HS-5 (cell line): ENCODE data around the gene CARD9.

Experiments
- DNase-seq: peaks from one replicate; pipeline ENCODE4 v3.0.0-alpha.2; 2012; ENCODE audit warnings: low read depth

The CARD9 gene

DNA sequence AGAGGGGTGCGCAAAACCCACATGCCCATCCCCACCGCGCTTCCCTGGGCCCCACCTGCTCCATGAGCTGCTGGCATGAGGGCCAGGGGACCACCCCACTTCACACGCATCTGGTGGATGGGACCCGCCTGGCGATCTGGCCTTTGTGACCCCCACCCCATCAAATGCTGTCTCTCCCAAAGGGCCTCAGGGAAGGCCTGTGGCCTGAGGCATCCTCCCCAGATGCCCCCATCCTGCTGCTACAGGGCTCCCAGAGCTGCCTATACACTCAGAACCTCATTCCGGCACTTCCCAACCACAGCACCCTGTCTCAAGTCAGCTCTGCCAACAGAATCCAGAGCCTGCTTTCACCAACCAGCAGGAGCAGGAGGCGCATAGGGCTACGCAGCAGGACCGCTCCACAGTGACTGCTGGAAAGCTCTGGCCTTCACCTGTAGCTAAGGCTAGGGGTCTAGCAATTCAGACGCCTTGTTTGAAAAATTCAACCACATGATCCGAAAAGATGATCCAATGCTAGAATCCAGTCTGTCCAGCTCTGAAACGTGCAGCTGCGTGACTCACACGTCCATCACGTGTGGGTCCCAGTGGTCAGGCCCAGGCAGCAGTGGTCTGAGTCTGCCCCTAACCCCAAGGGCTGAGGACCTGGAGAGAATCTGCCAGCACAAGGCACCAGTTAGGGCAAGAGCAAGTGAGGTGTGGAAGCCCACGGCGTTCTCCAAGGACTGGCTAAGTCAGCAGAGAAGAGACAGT, 27.9 kb upstream of the CARD9 start:
- no peak for DNase-seq

DNA sequence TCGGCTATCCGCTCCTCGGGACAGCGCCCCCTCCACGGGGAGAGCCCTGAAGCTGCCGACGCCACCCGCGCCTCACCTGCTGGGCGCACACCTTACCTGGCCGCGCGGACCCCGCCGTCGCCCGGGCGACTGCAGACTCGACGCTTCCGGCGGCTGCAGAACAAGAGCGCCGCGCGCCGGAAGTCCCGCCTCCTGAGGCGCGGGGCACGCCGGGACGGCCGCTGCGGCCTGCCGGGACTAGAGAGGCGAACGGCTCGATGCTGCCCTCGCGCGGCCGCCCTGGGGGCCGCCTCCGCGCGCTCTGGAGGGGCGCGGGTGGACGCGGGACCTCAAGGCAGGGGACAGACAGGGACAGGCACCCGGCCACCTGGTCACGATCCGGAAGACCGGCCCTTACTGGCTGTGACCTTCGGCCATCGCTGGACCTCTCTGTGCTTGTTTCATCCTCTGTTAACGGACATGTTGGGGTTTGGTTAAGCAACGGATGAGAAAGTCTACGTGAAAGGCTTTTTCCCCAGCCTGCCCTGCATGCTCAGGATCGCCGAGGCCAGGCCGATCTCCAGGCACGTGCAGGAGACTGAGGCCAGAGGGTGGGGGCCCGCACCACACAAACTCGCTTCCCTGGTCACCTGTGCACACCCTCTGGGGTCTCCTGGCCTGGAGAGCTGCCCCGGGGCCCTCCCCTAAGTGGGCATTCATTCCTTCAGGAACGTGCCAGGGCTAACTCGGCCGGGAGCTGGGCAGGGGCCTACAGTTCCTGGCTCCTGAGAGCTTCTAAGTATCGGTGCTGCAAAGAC, 26.8 kb upstream of the CARD9 start, which contains the start of gene SNAPC4:
Gene SNAPC4, minus strand, starts transcription at position 133 of the 797 bp plus-strand sequence. CDS start 1,742 bp downstream, outside the sequence.
- DNase-seq: no peak

- no peak for DNase-seq
These were observed 25.9 kb upstream of the CARD9 start for GRCh38 chr9:136399176-136400037.

- no peak for DNase-seq
These were observed 24.8 kb upstream of the CARD9 start for GRCh38 chr9:136398286-136398685.

DNA sequence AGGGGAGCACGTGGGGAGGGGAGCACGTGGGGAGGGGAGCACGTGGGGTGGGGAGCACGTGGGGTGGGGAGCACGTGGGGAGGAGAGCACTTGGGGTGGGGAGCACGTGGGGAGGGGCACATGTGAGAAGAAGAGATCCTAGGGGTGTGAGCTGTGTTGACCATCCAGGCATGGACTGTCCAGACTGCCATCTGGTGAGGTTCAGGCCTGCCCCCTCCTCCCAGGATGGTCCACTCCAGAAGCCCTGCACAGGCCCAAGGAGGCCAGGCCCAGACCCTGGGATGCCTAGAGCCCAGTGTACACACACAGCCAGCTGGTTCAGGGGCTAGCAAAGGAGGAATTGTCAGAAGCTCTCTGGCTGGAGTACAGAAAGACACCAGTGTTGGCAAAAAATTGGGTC, 24.2 kb upstream of the CARD9 start:
- no peak for DNase-seq

- no peak for DNase-seq
These were observed 22.7 kb upstream of the CARD9 start for GRCh38 chr9:136396219-136396515.

DNA sequence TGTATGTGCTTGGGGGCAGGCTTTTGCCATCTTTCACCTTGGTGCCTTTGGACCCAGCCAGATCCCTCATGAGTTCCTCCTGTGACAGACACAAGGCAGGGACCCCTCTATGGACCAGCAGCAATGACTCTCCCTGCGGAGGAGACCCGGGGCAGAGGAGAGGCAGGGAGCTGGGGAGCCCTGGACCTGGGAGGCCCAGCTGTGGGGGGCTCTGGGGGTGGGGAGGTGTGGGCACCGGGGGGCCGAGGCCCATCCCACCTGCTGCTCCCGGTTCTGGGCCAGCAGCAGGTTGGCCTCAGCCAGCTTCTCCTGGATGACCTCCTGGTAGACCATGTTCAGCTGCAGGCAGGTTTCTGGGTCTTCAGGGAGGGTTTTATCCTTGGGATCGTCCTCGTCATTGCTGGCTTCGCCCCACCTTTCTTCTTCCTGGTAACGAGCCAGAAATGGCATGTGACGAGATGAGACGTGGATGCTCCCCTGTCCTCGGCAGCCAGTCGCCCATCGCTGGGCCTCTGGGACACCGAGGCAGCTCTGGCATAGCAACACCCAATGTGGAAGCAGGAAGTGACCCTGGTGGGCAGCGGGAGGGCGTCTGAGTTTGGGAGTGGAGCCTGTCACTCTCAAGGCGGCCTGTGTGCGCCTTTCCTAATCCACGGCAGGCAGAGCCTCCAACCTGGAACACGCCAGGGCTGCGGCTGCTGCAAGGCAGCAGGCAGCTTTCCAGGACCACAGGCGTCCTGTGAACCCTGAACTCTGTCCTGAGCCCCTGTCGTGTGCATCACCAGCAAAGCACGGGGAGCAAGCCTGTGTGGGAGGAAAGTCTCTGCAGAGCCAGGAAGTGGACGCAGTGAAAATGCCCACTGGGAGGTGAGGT, 22.1 kb upstream of the CARD9 start:
- DNase-seq: no peak

DNA sequence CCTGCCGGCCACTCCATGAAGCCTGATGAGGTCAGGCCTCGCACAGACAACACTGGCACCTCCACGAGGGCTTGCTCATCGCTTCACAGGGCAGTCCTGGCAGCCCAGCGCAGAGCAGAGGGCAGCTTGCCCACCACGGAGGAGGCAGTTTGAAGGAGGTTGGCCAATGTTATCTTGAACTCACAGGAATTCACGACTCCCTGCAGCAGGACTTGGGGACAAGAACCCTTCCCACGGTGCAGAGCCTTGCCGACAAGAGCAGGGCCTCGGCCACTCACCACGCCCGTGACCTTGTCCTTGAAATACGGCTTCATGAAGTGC, 21.5 kb upstream of the CARD9 start:
- no peak for DNase-seq

- DNase-seq: no peak
These were observed 21.0 kb upstream of the CARD9 start for GRCh38 chr9:136394312-136395019.

DNA sequence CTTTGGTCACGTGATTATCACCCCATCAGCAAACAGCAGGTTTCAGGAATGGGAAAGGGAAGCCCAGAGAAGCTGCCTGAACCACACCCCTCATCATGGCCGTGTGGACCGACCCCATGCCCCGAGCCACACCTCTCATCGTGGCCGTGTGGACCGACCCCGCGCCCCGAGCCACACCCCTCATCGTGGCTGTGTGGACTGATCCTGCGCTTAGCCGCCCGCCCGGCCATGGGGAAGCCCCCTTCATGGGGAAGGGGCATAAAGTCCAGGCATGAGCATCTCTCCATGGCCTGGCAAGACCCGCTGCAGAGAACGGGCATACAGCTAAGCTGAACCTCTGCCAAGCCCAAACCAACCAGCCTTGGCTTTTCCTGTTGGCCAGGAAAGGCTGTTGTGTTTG, 20.1 kb upstream of the CARD9 start:
- no peak for DNase-seq

GRCh38 chr9:136392538-136393449, 19.3 kb upstream of the CARD9 start:
- DNase-seq: no peak

DNA sequence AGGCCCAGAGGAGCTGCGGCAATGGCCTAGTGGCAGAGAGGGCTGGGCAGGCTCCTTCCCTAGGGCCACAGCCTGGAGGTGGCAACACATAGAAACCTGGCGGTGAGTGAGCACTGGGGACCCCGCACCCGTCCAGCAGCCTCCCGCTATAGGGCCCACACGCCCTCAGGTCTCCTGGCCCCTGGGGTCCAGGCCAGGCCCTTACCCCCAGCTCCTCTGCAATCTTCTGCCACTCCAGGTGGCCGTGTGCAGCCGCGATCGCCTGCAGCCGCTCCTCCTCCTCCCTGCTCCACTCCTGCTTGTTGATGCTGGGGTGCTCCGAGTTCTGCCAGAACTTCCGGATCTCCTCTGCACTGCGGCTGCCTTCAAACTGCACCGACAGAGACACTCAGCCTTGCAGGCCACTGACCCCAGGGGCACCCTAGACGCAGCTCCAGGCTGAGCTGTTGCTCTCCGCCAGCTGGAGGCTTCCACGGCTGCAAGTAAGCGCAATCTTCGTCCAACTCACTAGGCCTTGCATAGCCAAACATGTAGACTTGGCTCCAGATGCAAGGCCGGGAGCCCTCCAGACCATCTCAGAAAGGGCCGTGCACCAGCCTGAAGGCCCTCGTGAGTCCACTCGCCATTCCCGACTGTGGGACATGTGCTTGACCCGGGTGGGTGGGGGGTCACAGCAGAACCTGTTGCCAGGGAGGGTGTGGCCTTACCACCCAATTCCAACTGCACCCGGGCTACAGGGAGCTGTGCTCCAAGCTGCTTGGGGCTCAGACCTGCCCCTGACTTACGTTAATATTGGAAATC, 18.5 kb upstream of the CARD9 start:
- no peak for DNase-seq

GRCh38 chr9:136389396-136389795, 15.9 kb upstream of the CARD9 start:
- no peak for DNase-seq

DNA sequence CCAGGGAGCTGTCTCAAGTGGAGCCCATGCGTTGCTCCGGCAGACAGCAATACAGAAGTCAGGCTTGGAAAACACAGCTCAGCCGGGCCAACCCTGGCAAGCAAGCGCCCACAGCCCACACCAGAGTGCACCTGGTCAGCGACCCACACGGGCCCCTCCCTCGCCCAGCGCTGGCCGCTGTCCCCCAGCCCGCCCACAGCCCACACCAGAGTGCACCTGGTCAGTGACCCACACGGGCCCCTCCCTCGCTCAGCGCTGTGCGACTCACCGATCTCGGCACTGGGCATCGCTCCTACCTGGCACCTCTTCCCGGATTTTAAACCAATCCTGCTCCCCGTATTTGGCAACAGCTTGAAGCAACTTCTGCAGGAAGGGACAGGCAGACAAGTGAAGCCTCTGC, 13.7 kb upstream of the CARD9 start:
- no peak for DNase-seq

GRCh38 chr9:136386018-136386417, 12.5 kb upstream of the CARD9 start:
- no peak for DNase-seq

DNA sequence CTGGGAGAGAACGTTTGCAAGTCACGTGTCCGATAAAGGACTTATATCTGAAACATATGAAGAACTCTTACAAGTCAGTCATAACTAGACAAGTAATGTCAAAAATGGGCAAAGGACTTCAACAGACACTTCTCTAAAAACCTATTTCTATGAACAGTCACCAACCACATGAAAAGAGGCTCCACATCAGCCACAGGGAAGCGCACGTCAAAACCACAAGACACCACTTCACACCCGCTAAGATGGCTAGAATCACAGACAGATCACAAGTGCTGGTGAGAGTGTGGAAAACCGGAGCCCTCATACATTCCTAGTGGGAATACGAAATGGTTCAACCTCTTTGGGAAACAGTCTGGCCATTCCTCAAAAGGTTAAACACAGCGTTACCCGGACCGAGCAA, 11.5 kb upstream of the CARD9 start:
- DNase-seq: no peak

GRCh38 chr9:136383436-136383835, 10.0 kb upstream of the CARD9 start:
- no peak for DNase-seq

DNA sequence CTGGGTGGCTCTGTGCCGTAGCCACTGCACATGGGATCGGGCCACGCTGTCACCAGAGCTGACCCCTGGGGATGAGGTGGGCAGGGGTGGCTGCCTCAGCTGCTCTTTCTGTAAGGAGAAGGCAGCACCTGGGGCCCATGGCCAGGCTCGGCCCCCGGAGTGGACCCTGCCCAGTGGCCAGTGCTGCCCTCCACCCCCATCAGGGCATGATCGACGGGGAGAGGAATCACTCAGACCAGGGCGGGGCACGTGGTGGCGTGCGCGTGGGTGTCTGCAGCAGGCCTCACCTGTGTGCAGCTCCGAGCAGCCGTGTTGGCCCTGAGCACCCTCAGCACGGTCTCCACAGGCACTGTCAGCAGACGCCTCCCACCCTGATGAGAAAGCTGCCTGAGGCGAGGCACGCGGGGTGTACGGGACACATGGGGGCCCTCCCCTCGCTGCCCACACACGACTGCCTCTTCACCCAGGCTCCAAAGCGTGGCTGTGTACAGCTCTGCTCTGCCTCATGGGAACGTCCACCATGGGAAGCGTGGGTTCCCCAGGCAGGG, 8.6 kb upstream of the CARD9 start:
- DNase-seq: no peak

GRCh38 chr9:136381311-136381710, 7.8 kb upstream of the CARD9 start:
- DNase-seq: no peak
